Muscle layer of duodenum (tissue), 2 donors: ENCODE data around the gene KCNS1.
"Not testable (repeated sequence)": the region's sequence is repeated elsewhere in the genome, so short reads cannot be mapped to it uniquely, and the experiment has no call there.

Experiments
- H3K27ac ChIP-seq: one replicate; pipeline ENCODE4 v1.7.0; 2013; ENCODE audit warnings: mild to moderate bottlenecking, low read length
- H3K27me3 ChIP-seq: one replicate; pipeline ENCODE4 v1.7.0; 2013; ENCODE audit warnings: low read depth, mild to moderate bottlenecking, control low read depth, low read length
- H3K36me3 ChIP-seq, 2 donors: one replicate each; pipeline ENCODE4 v1.7.0; 2013; ENCODE audit warnings: low read length in 2 of 2, control low read depth in 1 of 2, mild to moderate bottlenecking in 1 of 2; ENCODE audit not compliant: insufficient read depth in 2 of 2, control insufficient read depth in 1 of 2
- H3K4me1 ChIP-seq, 2 donors: one replicate each; pipeline ENCODE4 v1.7.0; 2013; ENCODE audit warnings: low read length in 2 of 2, mild to moderate bottlenecking in 2 of 2, control low read depth in 1 of 2, moderate library complexity in 1 of 2; ENCODE audit not compliant: insufficient read depth in 2 of 2, control insufficient read depth in 1 of 2
- H3K4me3 ChIP-seq, 2 donors: one replicate each; pipeline ENCODE4 v1.7.0; 2013; ENCODE audit warnings: low read length in 2 of 2, low read depth in 1 of 2, mild to moderate bottlenecking in 1 of 2
- H3K9me3 ChIP-seq, 2 donors: one replicate each; pipeline ENCODE4 v1.7.0; 2013; ENCODE audit warnings: low read length in 2 of 2, control low read depth in 1 of 2, mild to moderate bottlenecking in 1 of 2; ENCODE audit not compliant: control insufficient read depth in 1 of 2
- donor health status: healthy.

KCNS1 gene

DNA sequence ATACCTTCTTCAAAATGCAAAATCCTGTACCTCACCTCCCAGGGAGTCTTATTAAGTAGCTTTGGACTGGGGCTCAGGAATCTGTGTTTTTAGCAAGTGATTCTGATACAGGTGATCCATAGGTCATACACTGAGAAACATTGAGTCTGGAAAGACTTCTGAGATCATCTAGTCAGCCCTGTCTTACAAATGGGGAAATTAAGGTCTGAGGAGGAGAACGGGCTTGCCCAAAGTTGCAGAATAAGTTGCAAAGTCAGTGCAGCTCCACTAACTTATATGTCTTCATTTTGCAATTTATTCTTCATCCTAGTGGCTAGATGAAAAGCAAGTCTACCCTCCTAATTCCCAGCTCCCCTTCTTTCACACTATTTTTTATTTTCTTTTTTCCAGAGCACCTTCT, 28.9 kb downstream of the KCNS1 start:
- H3K4me1 ChIP-seq = no peaks in the 10 kb centered on the region
- peaks cover 12 to 24% of the 10 kb centered on the region in 2 donors for H3K36me3 ChIP-seq
- H3K27me3 ChIP-seq = no peaks in the 10 kb centered on the region
- H3K9me3 ChIP-seq = no peaks in the 10 kb centered on the region
- no peak overlapping the region for H3K27ac ChIP-seq
- H3K4me3 ChIP-seq = no peak overlapping the region

DNA sequence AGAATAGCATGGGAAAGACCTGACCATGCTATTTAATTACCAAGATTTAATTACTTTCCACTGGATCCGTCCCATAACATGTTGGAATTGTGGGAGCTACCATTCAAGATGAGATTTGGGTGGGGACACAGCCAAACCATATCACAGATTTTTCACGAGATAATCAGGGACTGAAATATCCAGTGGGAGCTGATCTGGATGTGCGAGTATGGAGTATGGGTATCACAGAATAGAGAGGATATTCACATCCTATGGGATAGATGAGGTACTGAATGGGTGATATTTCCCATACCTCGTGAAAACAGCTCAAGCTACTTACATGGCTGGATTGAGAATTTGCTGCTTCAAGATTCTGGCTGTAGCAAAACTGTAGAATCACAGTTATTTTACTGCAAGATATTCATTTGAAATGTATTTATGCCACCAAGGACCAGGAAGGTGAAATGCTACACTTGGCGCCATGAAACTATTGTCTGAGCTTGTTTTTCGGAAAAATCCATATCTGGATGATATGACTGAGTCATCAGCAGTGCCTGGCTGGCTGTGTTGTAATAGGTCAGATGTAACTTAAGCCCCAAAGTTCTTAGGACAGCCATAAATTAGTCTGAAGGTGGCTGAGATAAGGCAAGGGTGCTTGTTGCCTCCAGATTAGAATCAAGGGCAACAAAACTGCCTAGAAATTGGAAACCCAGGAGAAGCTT, 29.8 kb downstream of the KCNS1 start:
- Histone ChIP-seq H3K27me3 (no peaks in the 10 kb centered on the region), H3K4me3 (no peak overlapping the region), H3K4me1 (no peaks in the 10 kb centered on the region), H3K36me3 (peaks cover 12 to 14% of the 10 kb centered on the region in 2 donors), H3K27ac (no peak overlapping the region), H3K9me3 (no peaks in the 10 kb centered on the region)

- Histone ChIP-seq H3K36me3 (no peaks in the 10 kb centered on the region), H3K27ac (no peak overlapping the region), H3K9me3 (no peaks in the 10 kb centered on the region), H3K27me3 (no peaks in the 10 kb centered on the region), H3K4me1 (no peaks in the 10 kb centered on the region), H3K4me3 (no peak overlapping the region)
Measured at GRCh38 chr20:45069261-45069660, 31.7 kb downstream of the KCNS1 start.

DNA sequence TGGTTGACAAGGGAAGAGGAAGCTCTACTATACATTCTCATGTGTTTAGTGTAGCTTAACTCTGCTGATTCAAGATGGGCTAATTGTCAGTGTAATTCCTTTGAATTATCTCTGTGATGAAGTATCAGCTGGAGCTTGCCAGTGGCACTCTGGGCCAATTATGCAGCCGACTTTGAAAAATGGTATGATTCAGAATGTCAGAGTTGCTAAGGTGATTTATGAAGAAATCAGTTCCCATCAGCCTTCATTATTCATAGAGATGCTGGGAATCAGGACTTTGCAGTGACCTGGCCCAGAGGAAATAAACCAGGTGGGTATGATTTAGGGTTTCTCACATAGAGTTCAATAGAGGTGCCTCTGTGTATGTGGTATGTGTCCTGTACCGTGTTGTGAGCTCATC, 33.4 kb downstream of the KCNS1 start:
- H3K27ac ChIP-seq = no peak overlapping the region
- no peaks in the 10 kb centered on the region for H3K27me3 ChIP-seq
- H3K36me3 ChIP-seq = no peaks in the 10 kb centered on the region
- H3K4me1 ChIP-seq = no peaks in the 10 kb centered on the region
- H3K9me3 ChIP-seq = no peaks in the 10 kb centered on the region
- no peak overlapping the region for H3K4me3 ChIP-seq

- no peaks in the 10 kb centered on the region for H3K4me1 ChIP-seq
- no peaks in the 10 kb centered on the region for H3K36me3 ChIP-seq
- no peak overlapping the region for H3K27ac ChIP-seq
- no peaks in the 10 kb centered on the region for H3K9me3 ChIP-seq
- H3K27me3 ChIP-seq = no peaks in the 10 kb centered on the region
- H3K4me3 ChIP-seq = no peak overlapping the region
Measured at GRCh38 chr20:45067087-45067486, 33.8 kb downstream of the KCNS1 start.

DNA sequence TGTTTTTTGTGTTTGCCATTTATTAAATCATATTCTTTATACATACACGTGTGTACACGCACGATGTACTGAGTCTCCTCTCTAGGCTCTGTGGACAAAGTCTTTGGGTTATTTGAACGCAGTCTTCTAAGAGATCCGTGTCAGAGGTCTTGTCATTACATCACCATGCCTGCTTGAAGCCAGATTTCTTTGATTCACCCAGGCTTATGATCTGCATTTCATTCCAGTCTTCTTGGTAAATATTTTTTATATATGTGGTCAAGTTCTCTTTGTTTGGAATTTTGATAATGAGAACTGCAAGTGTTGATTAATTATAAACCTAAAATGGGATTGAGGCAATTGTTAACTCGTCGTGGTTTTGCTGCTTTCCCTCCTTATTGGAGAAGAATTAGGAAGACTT, 34.6 kb downstream of the KCNS1 start:
- Histone ChIP-seq H3K27me3 (no peaks in the 10 kb centered on the region), H3K27ac (no peak overlapping the region), H3K4me1 (no peaks in the 10 kb centered on the region), H3K36me3 (no peaks in the 10 kb centered on the region), H3K9me3 (no peaks in the 10 kb centered on the region), H3K4me3 (no peak overlapping the region)

- H3K36me3 ChIP-seq = no peaks in the 10 kb centered on the region
- no peak overlapping the region for H3K27ac ChIP-seq
Measured at GRCh38 chr20:45064812-45065211, 36.1 kb downstream of the KCNS1 start.

GRCh38 chr20:45063107-45063506, 37.8 kb downstream of the KCNS1 start:
- H3K4me1 ChIP-seq, H3K27me3 ChIP-seq, H3K4me3 ChIP-seq, H3K9me3 ChIP-seq, H3K36me3 ChIP-seq, H3K27ac ChIP-seq: not testable (repeated sequence)

More at GRCh38 chr20:45064812-45065211, 36.1 kb downstream of the KCNS1 start:
- H3K4me1 ChIP-seq = no peaks in the 10 kb centered on the region
- no peaks in the 10 kb centered on the region for H3K9me3 ChIP-seq
- H3K4me3 ChIP-seq = no peak overlapping the region
- no peaks in the 10 kb centered on the region for H3K27me3 ChIP-seq

DNA sequence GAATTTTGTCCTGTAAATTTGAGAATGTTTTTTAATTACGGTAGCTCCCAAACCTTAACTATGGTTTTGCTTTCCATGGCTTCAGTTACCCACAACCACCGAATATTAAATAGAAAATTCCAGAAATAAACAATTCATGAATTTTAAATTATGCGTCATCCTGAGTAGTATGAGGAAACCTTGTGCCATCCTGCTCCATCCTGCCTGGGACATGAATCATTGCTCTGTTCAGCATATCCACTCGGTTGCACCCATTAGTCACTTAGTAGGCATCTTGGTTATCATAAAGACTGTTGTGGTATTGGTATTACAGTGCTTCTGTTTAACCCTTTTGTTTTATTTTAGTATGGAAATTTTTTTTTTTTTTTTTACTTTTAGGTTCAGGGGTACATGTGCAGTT, 39.7 kb downstream of the KCNS1 start:
- Histone ChIP-seq H3K4me3 (no peak overlapping the region), H3K9me3 (no peaks in the 10 kb centered on the region), H3K4me1 (no peaks in the 10 kb centered on the region), H3K36me3 (peaks cover 6 to 13% of the 10 kb centered on the region in 2 donors), H3K27me3 (no peaks in the 10 kb centered on the region), H3K27ac (no peak overlapping the region)

GRCh38 chr20:45060294-45060693, 40.6 kb downstream of the KCNS1 start:
- no peaks in the 10 kb centered on the region for H3K4me1 ChIP-seq
- H3K4me3 ChIP-seq = no peak overlapping the region
- H3K9me3 ChIP-seq = no peaks in the 10 kb centered on the region
- no peaks in the 10 kb centered on the region for H3K27me3 ChIP-seq
- peaks cover 6 to 13% of the 10 kb centered on the region in 2 donors for H3K36me3 ChIP-seq
- H3K27ac ChIP-seq = no peak overlapping the region

GRCh38 chr20:45059022-45059728, 41.8 kb downstream of the KCNS1 start:
- H3K9me3 ChIP-seq = no peaks in the 10 kb centered on the region
- peaks cover 6 to 13% of the 10 kb centered on the region in 2 donors for H3K36me3 ChIP-seq
- no peak overlapping the region for H3K27ac ChIP-seq
- no peak overlapping the region for H3K4me3 ChIP-seq
- no peaks in the 10 kb centered on the region for H3K4me1 ChIP-seq
- no peaks in the 10 kb centered on the region for H3K27me3 ChIP-seq
